B cell (primary cell): Measurements from ENCODE around the gene GSC2. TPM values are rescaled to one million over a fixed set of nuclear protein-coding genes. Genes with fewer than 3 reads are reported as not detected.
A peak's percentile ranks its signal among the peaks of the same experiment; 100 is the strongest.

Experiments used
- ATAC-seq: fragments of 200-7000 bp; cut with Tn5 transposase; one replicate; pipeline ENCODE4 v1.10.0; 2021; ENCODE audit warnings: low read depth, mild to moderate bottlenecking, moderate number of reproducible peaks, moderate library complexity
- CTCF ChIA-PET: fragments of 350-600 bp; sonication (Branson Sonifier 250); formaldehyde crosslinking; loops from one replicate; lab custom pipeline; 2021; ENCODE audit warnings: antibody characterized with exemption, inconsistent platforms; lab: Charles Lee
- POLR2A ChIA-PET: fragments of 350-600 bp; sonication (Branson Sonifier 250); formaldehyde crosslinking; loops from one replicate; lab custom pipeline; 2021; ENCODE audit warnings: antibody characterized with exemption; lab: Charles Lee
- DNase-seq: peaks from one replicate; pipeline ENCODE4 v3.0.0; 2013
- H2AFZ ChIP-seq: 2 replicates; pipeline ENCODE4 v1.6.1; 2012; ENCODE audit warnings: mild to moderate bottlenecking, low read depth, low read length; ENCODE audit not compliant: insufficient read depth, poor library complexity, severe bottlenecking
- H3K27ac ChIP-seq, 2 donors: 1 replicate in 1 of 2; 2 replicates in 1 of 2; pipeline ENCODE4 v1.5.1; 2012 to 2013; ENCODE audit warnings: low read length in 2 of 2, mild to moderate bottlenecking in 2 of 2, moderate library complexity in 1 of 2
- H3K27me3 ChIP-seq, 4 experiments: fragments of 200-600 bp in 1 of 4; sonication (generic) in 1 of 4; replicated peaks in 1 of 4; 1 replicate in 2 of 4; 2 replicates in 2 of 4; pipeline versions ENCODE4 v1.6.1 to v1.7.0; 2013 to 2016; ENCODE audit warnings: low read length in 3 of 4, mild to moderate bottlenecking in 2 of 4, mixed read lengths in 1 of 4, moderate library complexity in 1 of 4; ENCODE audit not compliant: insufficient read depth in 4 of 4, control insufficient read depth in 3 of 4; ENCODE audit errors: control extremely low read depth in 1 of 4
- H3K36me3 ChIP-seq, 2 experiments: replicated peaks in 1 of 2; 1 replicate in 1 of 2; 2 replicates in 1 of 2; pipeline versions ENCODE4 v1.6.1 to v1.7.1; 2013; ENCODE audit warnings: low read length in 1 of 2; ENCODE audit not compliant: insufficient read depth in 2 of 2, control insufficient read depth in 1 of 2; ENCODE audit errors: control extremely low read depth in 1 of 2, extremely low read depth in 1 of 2
- H3K4me1 ChIP-seq, 2 donors: fragments of 200-600 bp in 1 of 2; sonication (generic) in 1 of 2; 1 replicate in 1 of 2; 2 replicates in 1 of 2; pipeline versions ENCODE4 v1.5.1 to v1.6.1; 2013 to 2017; ENCODE audit warnings: low read length in 2 of 2; ENCODE audit not compliant: control insufficient read depth in 2 of 2, insufficient read depth in 2 of 2
- H3K4me2 ChIP-seq: replicated peaks from 2 replicates; pipeline ENCODE3; 2012; ENCODE audit warnings: mild to moderate bottlenecking, low read depth, low read length; ENCODE audit not compliant: poor library complexity, severe bottlenecking
- H3K4me3 ChIP-seq, 5 experiments: fragments of 200-600 bp in 1 of 5; sonication (generic) in 1 of 5; 1 replicate in 3 of 5; 2 replicates in 2 of 5; pipeline versions ENCODE4 v1.5.1 to v1.7.0; 2011 to 2016; ENCODE audit warnings: low read length in 4 of 5, mild to moderate bottlenecking in 4 of 5, low read depth in 2 of 5, control low read depth in 1 of 5, moderate library complexity in 1 of 5; ENCODE audit not compliant: insufficient read depth in 1 of 5; ENCODE audit errors: control extremely low read depth in 1 of 5, extremely low read depth in 1 of 5
- H3K79me2 ChIP-seq: fragments of 200-600 bp; sonication (generic); one replicate; pipeline ENCODE4 v1.6.0; 2016; ENCODE audit warnings: low read length; ENCODE audit not compliant: control insufficient read depth, insufficient read depth
- H3K9ac ChIP-seq: fragments of 200-600 bp; sonication (generic); 2 replicates; pipeline ENCODE4 v1.6.1; 2017; ENCODE audit warnings: mild to moderate bottlenecking, low read length, moderate library complexity
- H3K9me3 ChIP-seq, 3 donors: one replicate each; pipeline versions ENCODE4 v1.6.1 to v1.7.1; 2013; ENCODE audit warnings: low read length in 2 of 3; ENCODE audit not compliant: control insufficient read depth in 2 of 3, insufficient read depth in 1 of 3; ENCODE audit errors: control extremely low read depth in 1 of 3
- H4K20me1 ChIP-seq: 2 replicates; pipeline ENCODE4 v1.6.0; 2012; ENCODE audit warnings: mild to moderate bottlenecking, low read length; ENCODE audit not compliant: insufficient read depth, control insufficient read depth, poor library complexity, severe bottlenecking
- H3K27ac Mint-ChIP-seq: one replicate; pipeline ENCODE4 v1.8.0; 2021; ENCODE audit warnings: mixed read lengths
- H3K27me3 Mint-ChIP-seq: one replicate; pipeline ENCODE4 v1.8.0; 2021; ENCODE audit warnings: mixed read lengths
- H3K4me1 Mint-ChIP-seq: one replicate; pipeline ENCODE4 v1.8.0; 2021; ENCODE audit warnings: mixed read lengths
- H3K4me3 Mint-ChIP-seq: one replicate; pipeline ENCODE4 v1.8.0; 2021; ENCODE audit warnings: mixed read lengths
- H3K9me3 Mint-ChIP-seq: one replicate; pipeline ENCODE4 v1.8.0; 2022; ENCODE audit warnings: mixed read lengths; ENCODE audit not compliant: insufficient read depth
- EZH2 ChIP-seq: IDR thresholded peaks from 2 replicates; pipeline ENCODE4 v1.6.1; 2012; ENCODE audit warnings: borderline replicate concordance, low read depth, mild to moderate bottlenecking, moderate library complexity, low read length; ENCODE audit not compliant: insufficient read depth, poor library complexity, severe bottlenecking
- WGBS: methylation state at CpG from one replicate; pipeline ENCODE4 v1.1.5; 2013; ENCODE audit warnings: missing lambda C conversion rate; ENCODE audit not compliant: insufficient coverage; 5-methylcytosine and 5-hydroxymethylcytosine counted together
- intact Hi-C: fragments of 100-400 bp; cut with micrococcal nuclease; formaldehyde crosslinking; loops from one replicate; pipeline ENCODE4 v1.10.0; 2022
- polyA plus RNA-seq: library from polyadenylated mRNA; depleted of rRNA; stranded (reverse); fragments of >200 nt; gene quantifications from 2 replicates; pipeline ENCODE4 v1.2.3, GENCODE V29; 2012
- total RNA-seq, 2 donors: library from RNA; stranded (reverse); fragments of 120-200 nt in 1 of 2; gene quantifications; 1 replicate in 1 of 2; 2 replicates in 1 of 2; pipeline versions ENCODE4 v1.2.3 to v1.2.4, GENCODE V29; 2013 to 2022
- TF ChIP-seq, protein P1 (sequence below): fragments of 200-600 bp; IDR thresholded peaks from one replicate; pipeline ENCODE4 v1.8.0; 2022; ENCODE audit warnings: antibody characterized with exemption, mild to moderate bottlenecking

GSC2 gene
- total and polyA plus RNA-seq, 2 donors (not counting 1 experiment from before 2014, with no cell fraction given): not detected

DNA sequence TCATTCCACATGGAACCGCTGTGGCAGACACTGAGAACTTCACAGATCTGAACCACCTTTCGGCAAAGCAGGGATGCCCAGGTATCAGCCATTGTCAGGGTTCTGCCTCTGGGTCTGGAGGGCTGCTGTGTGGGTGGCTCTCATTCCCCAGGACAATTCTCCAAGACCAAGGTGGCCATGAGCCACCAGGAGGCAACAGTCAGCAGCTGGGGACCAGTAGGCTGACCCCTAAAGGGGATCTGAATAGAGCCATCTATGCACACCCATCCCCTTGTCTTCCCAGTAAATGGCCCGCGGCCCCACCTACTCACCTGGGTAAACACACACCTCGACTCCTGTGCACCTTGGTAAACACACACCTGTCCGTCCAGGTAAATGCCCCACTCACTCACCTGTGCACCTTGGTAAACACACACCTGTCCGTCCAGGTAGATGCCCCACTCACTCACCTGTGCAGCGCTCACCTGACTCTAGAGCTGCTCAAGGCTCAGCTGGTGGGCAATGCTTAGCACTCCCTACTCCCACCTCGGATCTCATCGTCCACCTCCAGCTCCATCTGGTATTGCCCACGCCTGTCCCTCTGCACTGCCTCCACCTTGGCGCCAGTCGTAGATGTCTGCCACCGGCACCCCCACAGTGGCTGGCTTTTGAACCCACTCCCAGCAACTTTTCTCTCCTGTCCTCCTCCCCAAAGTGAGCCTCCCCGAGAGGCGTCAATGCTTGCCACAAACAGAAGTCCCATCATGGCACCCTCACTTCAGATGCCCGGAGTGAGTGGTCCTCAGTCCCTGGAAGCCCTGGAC lies 18.2 kb upstream of the GSC2 start:
- WGBS: 82% methylated on average over 17 of the region's 17 CpGs
- TF ChIP-seq EZH2: no peak
- TF ChIP-seq, protein P1, sequence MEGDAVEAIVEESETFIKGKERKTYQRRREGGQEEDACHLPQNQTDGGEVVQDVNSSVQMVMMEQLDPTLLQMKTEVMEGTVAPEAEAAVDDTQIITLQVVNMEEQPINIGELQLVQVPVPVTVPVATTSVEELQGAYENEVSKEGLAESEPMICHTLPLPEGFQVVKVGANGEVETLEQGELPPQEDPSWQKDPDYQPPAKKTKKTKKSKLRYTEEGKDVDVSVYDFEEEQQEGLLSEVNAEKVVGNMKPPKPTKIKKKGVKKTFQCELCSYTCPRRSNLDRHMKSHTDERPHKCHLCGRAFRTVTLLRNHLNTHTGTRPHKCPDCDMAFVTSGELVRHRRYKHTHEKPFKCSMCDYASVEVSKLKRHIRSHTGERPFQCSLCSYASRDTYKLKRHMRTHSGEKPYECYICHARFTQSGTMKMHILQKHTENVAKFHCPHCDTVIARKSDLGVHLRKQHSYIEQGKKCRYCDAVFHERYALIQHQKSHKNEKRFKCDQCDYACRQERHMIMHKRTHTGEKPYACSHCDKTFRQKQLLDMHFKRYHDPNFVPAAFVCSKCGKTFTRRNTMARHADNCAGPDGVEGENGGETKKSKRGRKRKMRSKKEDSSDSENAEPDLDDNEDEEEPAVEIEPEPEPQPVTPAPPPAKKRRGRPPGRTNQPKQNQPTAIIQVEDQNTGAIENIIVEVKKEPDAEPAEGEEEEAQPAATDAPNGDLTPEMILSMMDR: no peak
- H3K4me2 ChIP-seq: no peak overlapping the region
- H2AFZ ChIP-seq: no peak overlapping the region
- H3K4me3 ChIP-seq: no peak overlapping the region
- ChIA-PET POLR2A (no interaction called here), CTCF (interaction anchor here (0.7 kb wide), 1 partner anchor 318 kb away, joined by 3 read pairs; no protein-coding TSS in a partner anchor)
- intact Hi-C loops: no loop called here
- no peak overlapping the region for H3K9ac ChIP-seq
- peaks cover 37% of the 10 kb centered on the region for H3K79me2 ChIP-seq
- H3K27ac Mint-ChIP-seq: no peak overlapping the region
- H3K4me3 Mint-ChIP-seq: peak overlapping the region; percentile 60
- H3K9me3 Mint-ChIP-seq: peaks cover 2% of the 10 kb centered on the region
- H3K27ac ChIP-seq: no peak overlapping the region
- peaks cover 0 to 46% (median 25%) of the 10 kb centered on the region in 4 experiments for H3K27me3 ChIP-seq
- peaks cover 29% of the 10 kb centered on the region for H3K27me3 Mint-ChIP-seq
- DNase-seq (peak; percentile 16), ATAC-seq (no peak)
- peaks cover 38% of the 10 kb centered on the region for H3K4me1 Mint-ChIP-seq
- no peaks in the 10 kb centered on the region for H3K36me3 ChIP-seq
- peaks cover 0 to 22% (median 3%) of the 10 kb centered on the region in 3 donors for H3K9me3 ChIP-seq
- H4K20me1 ChIP-seq: peaks cover 8% of the 10 kb centered on the region
- peaks cover 39 to 43% of the 10 kb centered on the region in 2 donors for H3K4me1 ChIP-seq
